MM.1S (cell line): Measurements from ENCODE around the gene WDR37.

Experiments used
- DNase-seq: peaks from one replicate; pipeline ENCODE4 v3.0.0-alpha.2; 2015
- H2AFZ ChIP-seq: fragments of 300-600 bp; sonication (generic); 2 replicates; pipeline ENCODE4 v1.6.0; 2016; ENCODE audit warnings: antibody characterized with exemption, low read length
- H3F3A ChIP-seq: fragments of 300-600 bp; sonication (generic); 2 replicates; pipeline ENCODE4 v1.6.1; 2016; ENCODE audit warnings: mild to moderate bottlenecking, antibody characterized with exemption, low read length, moderate library complexity, mixed read lengths; ENCODE audit not compliant: insufficient read depth
- H3K27ac ChIP-seq: fragments of 300-600 bp; sonication (generic); 2 replicates; pipeline ENCODE4 v1.5.1; 2016; ENCODE audit warnings: mild to moderate bottlenecking, low read length
- H3K27me3 ChIP-seq: fragments of 300-600 bp; sonication (generic); replicated peaks from 2 replicates; pipeline ENCODE4 v1.6.0; 2016; ENCODE audit warnings: low read length; ENCODE audit not compliant: insufficient read depth
- H3K36me3 ChIP-seq: fragments of 300-600 bp; sonication (generic); replicated peaks from 2 replicates; pipeline ENCODE4 v1.6.1; 2016; ENCODE audit warnings: mild to moderate bottlenecking, low read length, mixed read lengths; ENCODE audit not compliant: insufficient read depth
- H3K4me1 ChIP-seq: fragments of 300-600 bp; sonication (generic); 2 replicates; pipeline ENCODE4 v1.6.1; 2016; ENCODE audit warnings: low read length, mixed read lengths
- H3K4me2 ChIP-seq: fragments of 300-600 bp; sonication (generic); 2 replicates; pipeline ENCODE4 v1.6.0; 2016; ENCODE audit warnings: low read depth, low read length
- H3K4me3 ChIP-seq: fragments of 300-600 bp; sonication (generic); 2 replicates; pipeline ENCODE4 v1.5.1; 2016; ENCODE audit warnings: low read length, mixed read lengths
- H3K79me2 ChIP-seq: fragments of 300-600 bp; sonication (generic); 2 replicates; pipeline ENCODE4 v1.6.1; 2016; ENCODE audit warnings: mixed run types, low read length, mixed read lengths
- H3K9ac ChIP-seq: fragments of 300-600 bp; sonication (generic); 2 replicates; pipeline ENCODE4 v1.6.1; 2016; ENCODE audit warnings: low read length, mixed read lengths
- H3K9me2 ChIP-seq: fragments of 300-600 bp; sonication (generic); replicated peaks from 2 replicates; pipeline ENCODE4 v1.6.1; 2016; ENCODE audit warnings: mild to moderate bottlenecking, low read length, mixed read lengths; ENCODE audit not compliant: insufficient read depth
- H3K9me3 ChIP-seq: fragments of 300-600 bp; sonication (generic); replicated peaks from 2 replicates; pipeline ENCODE4 v1.6.1; 2016; ENCODE audit warnings: mild to moderate bottlenecking, low read length, mixed read lengths; ENCODE audit not compliant: insufficient read depth
- H4K20me1 ChIP-seq: fragments of 300-600 bp; sonication (generic); 2 replicates; pipeline ENCODE4 v1.6.1; 2016; ENCODE audit warnings: mild to moderate bottlenecking, low read length, moderate library complexity, mixed read lengths; ENCODE audit not compliant: insufficient read depth
- CTCF ChIP-seq: fragments of 300-600 bp; sonication (generic); IDR thresholded peaks from 2 replicates; pipeline ENCODE4 v1.5.1; 2016; ENCODE audit warnings: antibody characterized with exemption, low read length, mixed read lengths
- EZH2 ChIP-seq: fragments of 300-600 bp; sonication (generic); optimal IDR thresholded peaks from 2 replicates; pipeline ENCODE3; 2017; ENCODE audit warnings: low read depth, mild to moderate bottlenecking, antibody characterized with exemption, low read length, mixed read lengths
- EZH2phosphoT487 ChIP-seq: fragments of 300-600 bp; sonication (generic); IDR thresholded peaks from 2 replicates; pipeline ENCODE4 v1.6.1; 2018; ENCODE audit warnings: antibody characterized with exemption, low read length

Gene WDR37

GRCh38 chr10:1170867-1171180, 114.6 kb downstream of the WDR37 start:
- TF ChIP-seq EZH2phosphoT487 (no peak), CTCF (no peak), EZH2 (no peak)
- Histone ChIP-seq H2AFZ (no peak overlapping the region), H3K9me2 (no peaks in the 10 kb centered on the region), H3K4me3 (no peak overlapping the region), H3K36me3 (no peaks in the 10 kb centered on the region), H3K9me3 (no peaks in the 10 kb centered on the region), H3K27ac (no peak overlapping the region), H4K20me1 (no peaks in the 10 kb centered on the region), H3K4me2 (no peak overlapping the region), H3K9ac (no peak overlapping the region), H3K4me1 (no peaks in the 10 kb centered on the region), H3F3A (no peaks in the 10 kb centered on the region), H3K79me2 (no peaks in the 10 kb centered on the region), H3K27me3 (peaks cover 6% of the 10 kb centered on the region; the same call in 1 of the 2 replicates)
- no peak for DNase-seq

- Histone ChIP-seq H3K27ac (no peak overlapping the region), H3K4me3 (no peak overlapping the region), H3K79me2 (no peaks in the 10 kb centered on the region), H3K9me3 (no peaks in the 10 kb centered on the region), H3K9ac (no peak overlapping the region), H3K9me2 (no peaks in the 10 kb centered on the region), H2AFZ (no peak overlapping the region), H3F3A (no peaks in the 10 kb centered on the region), H3K4me2 (no peak overlapping the region), H4K20me1 (no peaks in the 10 kb centered on the region), H3K36me3 (no peaks in the 10 kb centered on the region), H3K27me3 (peaks cover 6% of the 10 kb centered on the region; the same call in 1 of the 2 replicates), H3K4me1 (no peaks in the 10 kb centered on the region)
- no peak for DNase-seq
- no peak for TF ChIP-seq EZH2phosphoT487
- no peak for TF ChIP-seq CTCF
These were observed 115.0 kb downstream of the WDR37 start for GRCh38 chr10:1171182-1171581.

GRCh38 chr10:1171586-1171985, 115.4 kb downstream of the WDR37 start:
- Histone ChIP-seq H3K9ac (no peak overlapping the region), H3F3A (no peaks in the 10 kb centered on the region), H3K4me2 (no peak overlapping the region), H3K9me2 (no peaks in the 10 kb centered on the region), H3K9me3 (no peaks in the 10 kb centered on the region), H2AFZ (no peak overlapping the region), H3K4me1 (no peaks in the 10 kb centered on the region), H3K27me3 (peaks cover 6% of the 10 kb centered on the region; the same call in 1 of the 2 replicates), H3K36me3 (no peaks in the 10 kb centered on the region), H4K20me1 (no peaks in the 10 kb centered on the region), H3K79me2 (no peaks in the 10 kb centered on the region), H3K27ac (no peak overlapping the region), H3K4me3 (no peak overlapping the region)
- TF ChIP-seq EZH2phosphoT487 = no peak
- TF ChIP-seq CTCF = no peak
- no peak for TF ChIP-seq EZH2
- DNase-seq = no peak
